Measurements from ENCODE around the gene CNOT4.

CNOT4 gene

DNA sequence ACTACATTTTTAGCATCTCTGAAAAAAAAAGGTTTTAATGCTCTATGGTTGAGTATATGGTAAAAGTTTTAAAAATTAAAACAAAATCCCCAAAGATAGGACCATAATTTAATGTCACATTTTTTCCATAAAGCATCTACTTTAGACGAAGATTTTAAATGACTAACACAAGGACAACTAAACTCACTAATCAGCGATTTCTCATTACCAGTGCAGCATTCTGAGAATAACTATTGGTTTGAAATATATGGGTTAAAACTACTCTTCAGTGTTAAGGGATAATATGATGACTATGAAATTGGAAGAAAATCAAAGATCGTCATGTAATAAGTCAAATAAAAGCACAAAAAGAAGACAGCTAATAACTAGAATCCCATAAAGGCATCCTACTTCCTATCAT, 118.4 kb downstream of the CNOT4 start:
- H3K4me3 ChIP-seq (ENCODE audit: low read depth, low read length) = no peak overlapping the region
- DNase-seq (ENCODE audit: low read depth) = no peak
- TF ChIP-seq MYC (IDR thresholded peaks at IDR 0.05; ENCODE audit: low read depth, low read length) = no peak

DNA sequence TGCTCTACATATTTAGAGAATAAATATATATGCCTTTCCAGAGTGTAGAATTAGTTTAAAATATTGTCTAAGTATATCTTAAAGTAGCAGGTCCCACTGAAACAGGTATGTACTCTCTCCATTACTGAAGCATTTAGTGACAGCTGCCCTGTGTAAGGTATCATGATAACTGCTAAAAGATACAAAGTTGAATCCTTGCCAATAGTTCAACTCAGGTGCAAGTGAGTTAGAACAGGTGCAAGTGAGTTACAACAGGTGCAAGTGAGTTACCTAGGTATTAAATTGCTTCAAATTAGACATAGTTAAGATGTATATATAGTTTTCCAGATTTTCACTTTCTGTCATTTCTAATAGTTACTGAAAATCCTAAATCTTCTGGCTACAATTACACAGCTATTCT, 119.1 kb downstream of the CNOT4 start:
- TF ChIP-seq POLR2A (IDR thresholded peaks at IDR 0.05; ENCODE audit: extremely low read depth, insufficient read length) (no peak), MYC (IDR thresholded peaks at IDR 0.05; ENCODE audit: low read depth, low read length) (no peak), MAX (IDR thresholded peaks at IDR 0.05; ENCODE audit: low read depth, low read length) (no peak)
- TF ChIP-seq, protein P1, sequence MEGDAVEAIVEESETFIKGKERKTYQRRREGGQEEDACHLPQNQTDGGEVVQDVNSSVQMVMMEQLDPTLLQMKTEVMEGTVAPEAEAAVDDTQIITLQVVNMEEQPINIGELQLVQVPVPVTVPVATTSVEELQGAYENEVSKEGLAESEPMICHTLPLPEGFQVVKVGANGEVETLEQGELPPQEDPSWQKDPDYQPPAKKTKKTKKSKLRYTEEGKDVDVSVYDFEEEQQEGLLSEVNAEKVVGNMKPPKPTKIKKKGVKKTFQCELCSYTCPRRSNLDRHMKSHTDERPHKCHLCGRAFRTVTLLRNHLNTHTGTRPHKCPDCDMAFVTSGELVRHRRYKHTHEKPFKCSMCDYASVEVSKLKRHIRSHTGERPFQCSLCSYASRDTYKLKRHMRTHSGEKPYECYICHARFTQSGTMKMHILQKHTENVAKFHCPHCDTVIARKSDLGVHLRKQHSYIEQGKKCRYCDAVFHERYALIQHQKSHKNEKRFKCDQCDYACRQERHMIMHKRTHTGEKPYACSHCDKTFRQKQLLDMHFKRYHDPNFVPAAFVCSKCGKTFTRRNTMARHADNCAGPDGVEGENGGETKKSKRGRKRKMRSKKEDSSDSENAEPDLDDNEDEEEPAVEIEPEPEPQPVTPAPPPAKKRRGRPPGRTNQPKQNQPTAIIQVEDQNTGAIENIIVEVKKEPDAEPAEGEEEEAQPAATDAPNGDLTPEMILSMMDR (IDR thresholded peaks at IDR 0.05; ENCODE audit: low read depth, low read length) = no peak
- H3K4me3 ChIP-seq (ENCODE audit: low read depth, low read length) = no peak overlapping the region
- DNase-seq (ENCODE audit: low read depth) = no peak

DNA sequence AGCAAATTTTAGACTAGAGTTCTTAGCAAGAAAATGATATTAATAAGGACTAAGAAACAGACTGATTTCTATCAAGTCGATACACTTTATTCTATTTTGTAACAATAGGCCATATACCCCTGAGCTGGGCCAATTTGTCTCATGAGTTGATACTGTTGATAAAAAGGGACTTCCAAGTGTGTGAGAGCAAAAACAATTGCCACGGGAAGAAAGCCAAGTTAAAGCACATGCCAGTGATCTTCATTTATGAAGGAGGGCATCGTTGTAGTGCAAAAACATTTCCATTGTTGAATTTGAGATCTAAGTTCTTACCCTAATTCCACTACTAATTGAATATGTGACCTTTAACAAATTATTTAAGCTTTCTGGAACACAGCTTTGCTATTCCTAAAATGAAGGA, 119.9 kb downstream of the CNOT4 start:
- no peak for DNase-seq (ENCODE audit: low read depth)
- TF ChIP-seq MAX (IDR thresholded peaks at IDR 0.05; ENCODE audit: low read depth, low read length) (no peak), MYC (IDR thresholded peaks at IDR 0.05; ENCODE audit: low read depth, low read length) (no peak), POLR2A (IDR thresholded peaks at IDR 0.05; ENCODE audit: extremely low read depth, insufficient read length) (no peak)
- TF ChIP-seq, protein P1 (IDR thresholded peaks at IDR 0.05; ENCODE audit: low read depth, low read length) = no peak
- no peak overlapping the region for H3K4me3 ChIP-seq (ENCODE audit: low read depth, low read length)

GRCh38 chr7:135388616-135389015, 121.3 kb downstream of the CNOT4 start:
- no peak overlapping the region for H3K4me3 ChIP-seq (ENCODE audit: low read depth, low read length)
- no peak for DNase-seq (ENCODE audit: low read depth)
- TF ChIP-seq, protein P1 (IDR thresholded peaks at IDR 0.05; ENCODE audit: low read depth, low read length) = no peak
- TF ChIP-seq POLR2A (IDR thresholded peaks at IDR 0.05; ENCODE audit: extremely low read depth, insufficient read length) = no peak
- no peak for TF ChIP-seq MAX (IDR thresholded peaks at IDR 0.05; ENCODE audit: low read depth, low read length)
- no peak for TF ChIP-seq MYC (IDR thresholded peaks at IDR 0.05; ENCODE audit: low read depth, low read length)

GRCh38 chr7:135386776-135387175, 123.1 kb downstream of the CNOT4 start:
- DNase-seq (ENCODE audit: low read depth) = no peak
- no peak overlapping the region for H3K4me3 ChIP-seq (ENCODE audit: low read depth, low read length)
- TF ChIP-seq, protein P1 (IDR thresholded peaks at IDR 0.05; ENCODE audit: low read depth, low read length) = no peak
- no peak for TF ChIP-seq MYC (IDR thresholded peaks at IDR 0.05; ENCODE audit: low read depth, low read length)

DNA sequence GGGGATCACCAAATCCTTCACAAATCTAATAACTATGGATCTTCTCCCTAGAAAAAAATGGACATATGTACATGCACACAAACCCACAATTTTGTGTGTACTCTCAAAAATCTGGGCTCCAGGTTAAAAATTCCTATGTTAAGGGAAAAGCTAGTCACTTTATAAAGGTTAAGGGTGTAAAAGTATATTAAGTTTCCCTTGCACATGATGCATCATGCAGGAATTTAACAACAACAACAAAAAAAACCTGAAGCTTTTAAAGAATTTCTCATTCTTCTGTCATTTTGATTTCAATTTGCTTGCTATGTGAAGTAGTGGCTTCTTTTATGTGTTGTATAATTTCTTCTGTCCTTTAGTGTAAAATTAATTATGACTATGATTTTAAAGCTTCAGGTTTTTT, 123.7 kb downstream of the CNOT4 start:
- TF ChIP-seq MYC (IDR thresholded peaks at IDR 0.05; ENCODE audit: low read depth, low read length) = no peak
- no peak for TF ChIP-seq MAX (IDR thresholded peaks at IDR 0.05; ENCODE audit: low read depth, low read length)
- TF ChIP-seq POLR2A (IDR thresholded peaks at IDR 0.05; ENCODE audit: extremely low read depth, insufficient read length) = no peak
- TF ChIP-seq, protein P1 (IDR thresholded peaks at IDR 0.05; ENCODE audit: low read depth, low read length) = no peak
- no peak overlapping the region for H3K4me3 ChIP-seq (ENCODE audit: low read depth, low read length)
- DNase-seq (ENCODE audit: low read depth) = no peak
